NCI-H2227 (cell line): ENCODE measurements around the gene CARMIL3.
"Not testable (repeated sequence)": the region's sequence is repeated elsewhere in the genome, so short reads cannot be mapped to it uniquely, and the experiment has no call there.

Source experiments
- DNase-seq: peaks from one replicate; lab custom pipeline; 2025; ENCODE audit not compliant: unreplicated experiment; lab: John Stamatoyannopoulos, UW

CARMIL3 gene

GRCh38 chr14:24051789-24052655 is at the start of gene CARMIL3:
Gene CARMIL3 (plus strand): TSS chr14:24052009. CDS start chr14:24052154, 145 bp downstream.
- peak; percentile 87 for DNase-seq

GRCh38 chr14:24006471-24006816 is 45.4 kb upstream of the CARMIL3 start:
- DNase-seq, result not testable (repeated sequence)

GRCh38 chr14:24006817-24007652 is 44.8 kb upstream of the CARMIL3 start:
- DNase-seq, result not testable (repeated sequence)

- DNase-seq, result no peak
Observed at GRCh38 chr14:24011051-24011450, 40.8 kb upstream of the CARMIL3 start.

- DNase-seq, result not testable (repeated sequence)
Observed at GRCh38 chr14:24012726-24013273, 39.0 kb upstream of the CARMIL3 start.

- peak; percentile 74 for DNase-seq
Observed at GRCh38 chr14:24013654-24014514, 37.9 kb upstream of the CARMIL3 start.

- DNase-seq, result not testable (repeated sequence)
Observed at GRCh38 chr14:24015745-24016144, 36.1 kb upstream of the CARMIL3 start.

- not testable (repeated sequence) for DNase-seq
Observed at GRCh38 chr14:24018978-24019377, 32.8 kb upstream of the CARMIL3 start.

GRCh38 chr14:24019944-24020343 is 31.9 kb upstream of the CARMIL3 start:
- DNase-seq, result not testable (repeated sequence)

GRCh38 chr14:24020520-24020919 is 31.3 kb upstream of the CARMIL3 start:
- DNase-seq, result not testable (repeated sequence)

GRCh38 chr14:24024939-24025418 is 26.8 kb upstream of the CARMIL3 start:
- DNase-seq, result not testable (repeated sequence)

GRCh38 chr14:24029687-24030086 is 22.1 kb upstream of the CARMIL3 start:
- not testable (repeated sequence) for DNase-seq

GRCh38 chr14:24031331-24031730 is 20.5 kb upstream of the CARMIL3 start:
- DNase-seq, result not testable (repeated sequence)

- DNase-seq, result no peak
Observed at GRCh38 chr14:24032727-24033418, 18.9 kb upstream of the CARMIL3 start.

GRCh38 chr14:24035769-24036168 is 16.0 kb upstream of the CARMIL3 start:
- not testable (repeated sequence) for DNase-seq

GRCh38 chr14:24036169-24036962 is 15.4 kb upstream of the CARMIL3 start:
- peak; percentile 76 for DNase-seq

- not testable (repeated sequence) for DNase-seq
Observed at GRCh38 chr14:24036963-24037657, 14.7 kb upstream of the CARMIL3 start.

GRCh38 chr14:24037658-24038037 is 14.2 kb upstream of the CARMIL3 start:
- DNase-seq, result no peak
